ENCODE results near the gene SCO1.

DNA sequence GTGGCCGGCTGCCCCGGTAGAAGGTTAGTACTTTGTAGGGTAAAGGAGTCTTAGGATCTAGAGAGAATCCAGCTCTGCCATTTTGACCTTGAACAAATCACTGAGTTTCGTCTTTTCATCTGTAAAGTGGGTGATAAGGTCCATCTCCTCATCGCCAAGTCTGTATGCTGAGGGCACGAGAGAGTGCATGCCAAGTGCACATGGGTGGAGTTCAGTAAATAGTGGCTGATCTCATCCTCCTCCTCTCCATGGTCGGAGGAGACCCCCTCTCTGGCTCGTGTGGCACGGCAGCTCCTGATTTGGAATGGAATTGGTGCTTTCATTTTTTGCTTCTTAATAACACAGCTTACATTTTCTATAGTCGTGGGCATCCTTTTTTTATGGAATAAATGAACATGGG lies 70.9 kb downstream of the SCO1 start:
- no peak for TF ChIP-seq POLR2A (IDR thresholded peaks at IDR 0.05)
- TF ChIP-seq CTCF (IDR thresholded peaks at IDR 0.05) = no peak

All from sigmoid colon (tissue), 3 donors.